ENCODE measurements around the gene ZNF581. TPM values are rescaled to one million over a fixed set of nuclear protein-coding genes. Genes with fewer than 3 reads are reported as not detected.
A peak's percentile ranks its signal among the peaks of the same experiment; 100 is the strongest.

The ZNF581 gene
- total RNA-seq, 4 donors from 2014 or later: 8.4 to 17.5 (median 11.4) TPM

DNA sequence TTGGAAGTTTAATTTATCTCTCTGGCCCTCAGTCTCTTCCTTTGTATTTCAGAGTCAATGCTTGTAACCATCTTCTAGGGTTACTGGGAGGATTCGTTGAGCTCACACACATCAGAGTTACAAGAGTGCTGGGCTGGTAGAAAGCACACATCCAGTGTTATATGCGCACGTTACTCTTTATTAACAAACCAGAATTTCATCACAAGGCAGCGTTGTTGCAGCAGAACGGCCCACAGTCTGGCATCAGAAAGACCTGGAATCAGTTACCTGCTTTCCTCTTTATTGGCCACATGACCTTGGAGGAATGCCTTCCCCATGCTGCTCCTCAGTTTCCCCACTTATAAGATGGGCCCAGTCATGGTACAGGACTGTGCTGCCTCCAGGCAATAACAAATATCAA lies 34.1 kb upstream of the ZNF581 start:
- H3K9me3 ChIP-seq: no peaks in the 10 kb centered on the region
- peaks cover 0 to 60% (median 21%) of the 10 kb centered on the region in 3 donors for H3K4me1 ChIP-seq
- H3K27ac ChIP-seq: no peak overlapping the region
- no peak for TF ChIP-seq EP300 (IDR thresholded peaks at IDR 0.05)
- TF ChIP-seq POLR2AphosphoS5 (IDR thresholded peaks at IDR 0.05): no peak
- no peak overlapping the region for H3K4me3 ChIP-seq
- peaks cover 0 to 35% of the 10 kb centered on the region in 2 donors for H3K36me3 ChIP-seq
- H3K27me3 ChIP-seq: no peaks in the 10 kb centered on the region
- WGBS, 2 donors (ENCODE audit: low coverage in 1 of 2): 87 to 92% methylated on average over 4 to 5 of the region's 5 CpGs
- ATAC-seq: no peak

DNA sequence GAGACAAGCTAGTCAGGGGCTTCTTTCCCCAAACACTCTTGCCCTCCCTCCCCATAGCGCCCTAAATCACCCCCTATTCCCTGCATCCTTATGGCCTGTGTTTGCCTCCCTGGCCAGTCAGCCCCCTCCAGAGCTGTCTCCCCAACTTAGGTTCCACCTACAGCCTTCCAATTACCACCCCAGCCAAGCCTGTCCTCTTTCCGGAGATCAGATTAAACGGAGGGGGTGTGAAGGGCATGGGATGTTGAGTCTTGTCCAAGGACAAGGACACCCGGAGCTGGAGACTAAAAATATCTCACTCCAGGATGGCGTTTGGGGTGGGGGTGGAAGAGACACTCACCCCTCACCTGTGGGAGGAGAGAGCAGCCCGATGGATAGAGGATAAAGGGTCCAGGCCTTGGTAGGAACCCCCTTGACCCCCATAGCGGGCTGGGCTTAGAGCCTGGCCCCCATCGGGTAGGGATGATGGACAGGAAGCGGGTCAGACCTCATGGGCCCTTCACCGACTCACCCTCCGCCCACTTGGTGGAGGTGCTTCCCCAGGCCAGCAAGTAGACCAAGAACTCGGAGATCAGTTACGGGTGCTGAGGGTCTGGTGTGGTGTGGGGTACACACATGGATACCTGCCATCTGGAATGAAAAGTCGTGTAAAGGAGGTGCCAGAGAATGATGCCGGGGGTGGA lies 32.0 kb upstream of the ZNF581 start:
- H3K27ac ChIP-seq: peak overlapping the region in 1 of 4 donors; percentile 35
- H3K27me3 ChIP-seq: no peaks in the 10 kb centered on the region
- peaks cover 0 to 56% of the 10 kb centered on the region in 2 donors for H3K36me3 ChIP-seq
- ATAC-seq: no peak
- H3K4me1 ChIP-seq: peaks cover 0 to 45% (median 12%) of the 10 kb centered on the region in 3 donors
- no peaks in the 10 kb centered on the region for H3K9me3 ChIP-seq
- H3K4me3 ChIP-seq: no peak overlapping the region
- 70 to 90% methylated on average over 2 of the region's 15 CpGs for WGBS, 2 donors (ENCODE audit: low coverage in 1 of 2)
- TF ChIP-seq, protein P1, sequence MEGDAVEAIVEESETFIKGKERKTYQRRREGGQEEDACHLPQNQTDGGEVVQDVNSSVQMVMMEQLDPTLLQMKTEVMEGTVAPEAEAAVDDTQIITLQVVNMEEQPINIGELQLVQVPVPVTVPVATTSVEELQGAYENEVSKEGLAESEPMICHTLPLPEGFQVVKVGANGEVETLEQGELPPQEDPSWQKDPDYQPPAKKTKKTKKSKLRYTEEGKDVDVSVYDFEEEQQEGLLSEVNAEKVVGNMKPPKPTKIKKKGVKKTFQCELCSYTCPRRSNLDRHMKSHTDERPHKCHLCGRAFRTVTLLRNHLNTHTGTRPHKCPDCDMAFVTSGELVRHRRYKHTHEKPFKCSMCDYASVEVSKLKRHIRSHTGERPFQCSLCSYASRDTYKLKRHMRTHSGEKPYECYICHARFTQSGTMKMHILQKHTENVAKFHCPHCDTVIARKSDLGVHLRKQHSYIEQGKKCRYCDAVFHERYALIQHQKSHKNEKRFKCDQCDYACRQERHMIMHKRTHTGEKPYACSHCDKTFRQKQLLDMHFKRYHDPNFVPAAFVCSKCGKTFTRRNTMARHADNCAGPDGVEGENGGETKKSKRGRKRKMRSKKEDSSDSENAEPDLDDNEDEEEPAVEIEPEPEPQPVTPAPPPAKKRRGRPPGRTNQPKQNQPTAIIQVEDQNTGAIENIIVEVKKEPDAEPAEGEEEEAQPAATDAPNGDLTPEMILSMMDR (IDR thresholded peaks at IDR 0.05): no peak
- TF ChIP-seq POLR2A (IDR thresholded peaks at IDR 0.05) (no peak), EP300 (IDR thresholded peaks at IDR 0.05) (no peak), POLR2AphosphoS5 (IDR thresholded peaks at IDR 0.05) (no peak)

DNA sequence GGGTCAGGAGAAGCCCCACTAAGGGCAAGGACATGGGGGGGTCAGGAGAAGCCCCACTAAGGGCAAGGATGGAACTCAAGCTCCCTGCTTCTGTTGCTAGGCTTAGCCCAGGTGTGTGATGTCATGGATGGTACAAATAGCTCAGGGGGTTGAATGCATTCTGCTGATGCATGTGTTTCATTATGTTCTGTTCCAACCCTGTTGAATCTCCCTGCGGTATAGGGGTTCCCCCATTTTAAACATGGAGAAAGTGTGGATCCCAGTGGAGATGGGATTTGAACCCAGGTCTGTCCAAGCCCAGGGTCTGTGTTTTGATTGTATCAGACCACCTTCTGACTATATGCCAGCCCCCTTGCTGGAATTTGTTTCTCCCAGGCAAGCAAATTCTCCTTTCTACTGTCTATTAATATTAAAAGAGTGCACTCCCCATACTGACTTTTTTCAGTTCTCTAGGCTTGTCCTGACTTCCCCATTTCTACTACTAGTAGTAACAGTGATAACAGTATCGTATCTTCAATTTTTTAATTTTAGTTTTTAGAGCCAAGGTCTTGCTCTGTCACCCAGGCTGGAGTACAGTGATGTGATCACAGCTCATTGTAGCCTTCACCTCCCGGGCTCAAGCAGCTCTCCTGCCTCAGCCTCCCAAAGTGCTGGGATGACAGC lies 31.3 kb upstream of the ZNF581 start:
- Histone ChIP-seq H3K4me3 (no peak overlapping the region), H3K36me3 (peaks cover 0 to 63% of the 10 kb centered on the region in 2 donors), H3K4me1 (peaks cover 0 to 38% (median 5%) of the 10 kb centered on the region in 3 donors), H3K27me3 (no peaks in the 10 kb centered on the region), H3K9me3 (no peaks in the 10 kb centered on the region), H3K27ac (peak overlapping the region in 1 of 4 donors; percentile 35)
- WGBS, 2 donors (ENCODE audit: low coverage in 1 of 2): 67 to 86% methylated on average over 1 to 2 of the region's 3 CpGs
- no peak for ATAC-seq
- TF ChIP-seq EP300 (IDR thresholded peaks at IDR 0.05): no peak
- no peak for TF ChIP-seq POLR2A (IDR thresholded peaks at IDR 0.05)
- TF ChIP-seq POLR2AphosphoS5 (IDR thresholded peaks at IDR 0.05): no peak
- TF ChIP-seq, protein P1 (IDR thresholded peaks at IDR 0.05): no peak

DNA sequence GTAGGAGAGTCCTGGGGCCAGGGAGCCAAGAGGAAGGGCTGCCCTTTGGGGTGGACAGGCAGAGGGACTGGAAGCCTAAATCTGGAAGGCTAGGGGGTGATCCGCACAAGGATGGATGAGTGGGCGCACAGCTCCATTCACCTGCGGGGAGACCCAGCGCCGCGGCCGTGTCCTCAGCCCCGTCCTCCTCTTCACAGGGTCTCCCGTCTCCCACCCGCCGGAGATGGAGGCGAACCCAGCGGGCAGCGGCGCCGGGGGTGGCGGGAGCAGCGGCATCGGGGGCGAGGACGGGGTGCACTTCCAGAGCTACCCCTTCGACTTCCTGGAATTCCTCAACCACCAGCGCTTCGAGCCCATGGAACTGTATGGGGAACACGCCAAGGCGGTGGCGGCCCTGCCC lies 30.1 kb upstream of the ZNF581 start:
- no peaks in the 10 kb centered on the region for H3K9me3 ChIP-seq
- WGBS, 2 donors (ENCODE audit: low coverage in 1 of 2): 85 to 96% methylated on average over 4 to 13 of the region's 27 CpGs
- TF ChIP-seq POLR2AphosphoS5 (IDR thresholded peaks at IDR 0.05) (no peak), POLR2A (IDR thresholded peaks at IDR 0.05) (no peak), EP300 (IDR thresholded peaks at IDR 0.05) (no peak)
- TF ChIP-seq, protein P1 (IDR thresholded peaks at IDR 0.05): no peak
- H3K27ac ChIP-seq: no peak overlapping the region
- H3K4me1 ChIP-seq: peaks cover 0 to 27% (median 5%) of the 10 kb centered on the region in 3 donors
- no peak overlapping the region for H3K4me3 ChIP-seq
- H3K36me3 ChIP-seq: peaks cover 0 to 74% of the 10 kb centered on the region in 2 donors
- no peaks in the 10 kb centered on the region for H3K27me3 ChIP-seq
- no peak for ATAC-seq

DNA sequence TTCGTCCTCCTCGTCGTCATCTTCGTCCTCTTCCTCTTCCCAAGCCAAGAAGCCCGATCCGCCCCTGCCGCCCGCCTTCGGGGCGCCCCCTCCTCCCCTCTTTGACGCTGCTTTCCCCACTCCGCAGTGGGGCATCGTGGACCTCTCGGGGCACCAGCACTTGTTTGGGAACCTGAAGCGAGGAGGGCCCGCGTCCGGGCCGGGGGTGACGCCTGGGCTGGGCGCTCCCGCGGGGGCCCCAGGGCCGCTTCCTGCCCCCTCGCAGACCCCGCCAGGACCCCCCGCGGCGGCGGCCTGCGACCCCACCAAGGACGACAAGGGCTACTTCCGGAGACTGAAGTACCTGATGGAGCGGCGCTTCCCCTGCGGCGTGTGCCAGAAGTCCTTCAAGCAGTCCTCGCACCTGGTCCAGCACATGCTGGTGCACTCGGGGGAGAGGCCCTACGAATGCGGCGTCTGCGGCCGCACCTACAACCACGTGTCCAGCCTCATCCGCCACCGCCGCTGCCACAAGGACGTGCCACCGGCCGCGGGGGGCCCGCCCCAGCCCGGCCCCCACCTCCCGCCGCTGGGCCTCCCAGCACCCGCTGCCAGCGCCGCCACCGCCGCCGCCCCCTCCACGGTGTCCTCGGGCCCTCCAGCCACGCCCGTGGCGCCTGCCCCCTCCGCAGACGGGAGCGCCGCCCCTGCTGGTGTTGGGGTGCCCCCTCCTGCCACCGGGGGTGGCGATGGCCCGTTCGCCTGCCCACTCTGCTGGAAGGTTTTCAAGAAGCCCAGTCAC lies 29.3 kb upstream of the ZNF581 start:
- TF ChIP-seq EP300 (IDR thresholded peaks at IDR 0.05) (no peak), POLR2A (IDR thresholded peaks at IDR 0.05) (no peak), POLR2AphosphoS5 (IDR thresholded peaks at IDR 0.05) (no peak)
- TF ChIP-seq, protein P1 (IDR thresholded peaks at IDR 0.05): no peak
- no peak overlapping the region for H3K4me3 ChIP-seq
- no peaks in the 10 kb centered on the region for H3K9me3 ChIP-seq
- H3K27ac ChIP-seq: no peak overlapping the region
- peaks cover 0 to 69% of the 10 kb centered on the region in 2 donors for H3K36me3 ChIP-seq
- H3K27me3 ChIP-seq: no peaks in the 10 kb centered on the region
- WGBS, 2 donors (ENCODE audit: low coverage in 1 of 2): 92% methylated on average over 6 of the region's 75 CpGs; no CpG with 5 or more reads in 1 of the 2 donors
- H3K4me1 ChIP-seq: peaks cover 0 to 34% (median 5%) of the 10 kb centered on the region in 3 donors
- ATAC-seq: no peak

Data from gastroesophageal sphincter (tissue), 4 donors.